Mucosa of stomach (tissue), 1 donor: ENCODE data around the gene HSF4.

ENCODE experiments used
- H3K27me3 ChIP-seq: one replicate; pipeline ENCODE4 v1.7.0; 2013; ENCODE audit warnings: mild to moderate bottlenecking, low read length; ENCODE audit not compliant: control insufficient read depth, insufficient read depth
- H3K36me3 ChIP-seq: one replicate; pipeline ENCODE4 v1.7.0; 2013; ENCODE audit warnings: low read length; ENCODE audit not compliant: control insufficient read depth, insufficient read depth
- H3K4me1 ChIP-seq: one replicate; pipeline ENCODE4 v1.7.0; 2013; ENCODE audit warnings: mild to moderate bottlenecking, low read length; ENCODE audit not compliant: control insufficient read depth, insufficient read depth
- H3K4me3 ChIP-seq: one replicate; pipeline ENCODE4 v1.7.0; 2013; ENCODE audit warnings: low read length
- H3K9ac ChIP-seq: one replicate; pipeline ENCODE4 v1.7.0; 2013; ENCODE audit warnings: mild to moderate bottlenecking, low read length, moderate library complexity
- H3K9me3 ChIP-seq: one replicate; pipeline ENCODE4 v1.7.0; 2013; ENCODE audit warnings: mild to moderate bottlenecking, low read length, moderate library complexity; ENCODE audit not compliant: control insufficient read depth
- donor health status: Pancreatic carcinoma.

Gene HSF4

GRCh38 chr16:67151431-67152097, 13.0 kb upstream of the HSF4 start:
- peaks cover 23% of the 10 kb centered on the region for H3K4me1 ChIP-seq
- peak overlapping the region; percentile 72 for H3K9ac ChIP-seq
- H3K4me3 ChIP-seq = no peak overlapping the region
- no peaks in the 10 kb centered on the region for H3K36me3 ChIP-seq
- H3K27me3 ChIP-seq = no peaks in the 10 kb centered on the region
- no peaks in the 10 kb centered on the region for H3K9me3 ChIP-seq

- no peak overlapping the region for H3K4me3 ChIP-seq
- H3K4me1 ChIP-seq = peaks cover 45% of the 10 kb centered on the region
- no peaks in the 10 kb centered on the region for H3K36me3 ChIP-seq
Measured at GRCh38 chr16:67154578-67155294, 9.8 kb upstream of the HSF4 start.

GRCh38 chr16:67155295-67156142, 9.0 kb upstream of the HSF4 start:
- H3K4me3 ChIP-seq = no peak overlapping the region
- H3K36me3 ChIP-seq = no peaks in the 10 kb centered on the region
- peak overlapping the region; percentile 33 for H3K9ac ChIP-seq
- no peaks in the 10 kb centered on the region for H3K27me3 ChIP-seq
- H3K9me3 ChIP-seq = no peaks in the 10 kb centered on the region
- H3K4me1 ChIP-seq = peaks cover 45% of the 10 kb centered on the region

More at GRCh38 chr16:67154578-67155294, 9.8 kb upstream of the HSF4 start:
- H3K27me3 ChIP-seq = no peaks in the 10 kb centered on the region
- no peaks in the 10 kb centered on the region for H3K9me3 ChIP-seq
- no peak overlapping the region for H3K9ac ChIP-seq

GRCh38 chr16:67156143-67156844, 8.3 kb upstream of the HSF4 start:
- H3K4me3 ChIP-seq = no peak overlapping the region
- H3K4me1 ChIP-seq = peaks cover 43% of the 10 kb centered on the region
- no peaks in the 10 kb centered on the region for H3K9me3 ChIP-seq
- no peaks in the 10 kb centered on the region for H3K36me3 ChIP-seq
- no peak overlapping the region for H3K9ac ChIP-seq
- no peaks in the 10 kb centered on the region for H3K27me3 ChIP-seq

- Histone ChIP-seq H3K9me3 (no peaks in the 10 kb centered on the region), H3K4me1 (peaks cover 44% of the 10 kb centered on the region), H3K4me3 (no peak overlapping the region), H3K27me3 (no peaks in the 10 kb centered on the region), H3K36me3 (no peaks in the 10 kb centered on the region), H3K9ac (no peak overlapping the region)
Measured at GRCh38 chr16:67157106-67157748, 7.3 kb upstream of the HSF4 start.

GRCh38 chr16:67157892-67158635, 6.5 kb upstream of the HSF4 start:
- no peaks in the 10 kb centered on the region for H3K9me3 ChIP-seq
- H3K4me3 ChIP-seq = peak overlapping the region; percentile 86
- H3K27me3 ChIP-seq = no peaks in the 10 kb centered on the region
- H3K9ac ChIP-seq = peak overlapping the region; percentile 99
- H3K4me1 ChIP-seq = peaks cover 44% of the 10 kb centered on the region
- H3K36me3 ChIP-seq = no peaks in the 10 kb centered on the region

GRCh38 chr16:67158637-67159600, 5.6 kb upstream of the HSF4 start:
- Histone ChIP-seq H3K27me3 (peaks cover 7% of the 10 kb centered on the region), H3K4me1 (peaks cover 47% of the 10 kb centered on the region), H3K9ac (peak overlapping the region; percentile 99), H3K9me3 (no peaks in the 10 kb centered on the region), H3K4me3 (peak overlapping the region; percentile 86), H3K36me3 (no peaks in the 10 kb centered on the region)

- peaks cover 49% of the 10 kb centered on the region for H3K4me1 ChIP-seq
- no peak overlapping the region for H3K9ac ChIP-seq
- peaks cover 18% of the 10 kb centered on the region for H3K27me3 ChIP-seq
- no peak overlapping the region for H3K4me3 ChIP-seq
- peaks cover under 1% of the 10 kb centered on the region for H3K36me3 ChIP-seq
- no peaks in the 10 kb centered on the region for H3K9me3 ChIP-seq
Measured at GRCh38 chr16:67161595-67162058, 2.9 kb upstream of the HSF4 start.

- Histone ChIP-seq H3K9ac (no peak overlapping the region), H3K27me3 (peaks cover 18% of the 10 kb centered on the region), H3K4me3 (no peak overlapping the region)
Measured at GRCh38 chr16:67162506-67163163, 1.9 kb upstream of the HSF4 start.

More at GRCh38 chr16:67162506-67163163, 1.9 kb upstream of the HSF4 start:
- Histone ChIP-seq H3K9me3 (no peaks in the 10 kb centered on the region), H3K4me1 (peaks cover 39% of the 10 kb centered on the region), H3K36me3 (peaks cover 4% of the 10 kb centered on the region)
